ENCODE measurements around the gene GSE1. TPM values are rescaled to one million over a fixed set of nuclear protein-coding genes. Genes with fewer than 3 reads are reported as not detected.

The GSE1 gene
- total RNA-seq, 6 experiments from 2014 or later, result 49.2 to 62.3 (median 58.1) TPM

- Mint-ChIP-seq H3K27ac (no peak overlapping the region), H3K4me1 (ENCODE audit: low read depth) (peaks cover 17% of the 10 kb centered on the region), H3K4me3 (no peak overlapping the region), H3K27me3 (ENCODE audit: insufficient read depth) (peaks cover 14% of the 10 kb centered on the region), H3K36me3 (ENCODE audit: low read depth) (peaks cover 9% of the 10 kb centered on the region), H3K9me3 (no peaks in the 10 kb centered on the region; the same call in 1 of the 2 replicates)
- DNase-seq, result no peak
- TF ChIP-seq, protein P1, sequence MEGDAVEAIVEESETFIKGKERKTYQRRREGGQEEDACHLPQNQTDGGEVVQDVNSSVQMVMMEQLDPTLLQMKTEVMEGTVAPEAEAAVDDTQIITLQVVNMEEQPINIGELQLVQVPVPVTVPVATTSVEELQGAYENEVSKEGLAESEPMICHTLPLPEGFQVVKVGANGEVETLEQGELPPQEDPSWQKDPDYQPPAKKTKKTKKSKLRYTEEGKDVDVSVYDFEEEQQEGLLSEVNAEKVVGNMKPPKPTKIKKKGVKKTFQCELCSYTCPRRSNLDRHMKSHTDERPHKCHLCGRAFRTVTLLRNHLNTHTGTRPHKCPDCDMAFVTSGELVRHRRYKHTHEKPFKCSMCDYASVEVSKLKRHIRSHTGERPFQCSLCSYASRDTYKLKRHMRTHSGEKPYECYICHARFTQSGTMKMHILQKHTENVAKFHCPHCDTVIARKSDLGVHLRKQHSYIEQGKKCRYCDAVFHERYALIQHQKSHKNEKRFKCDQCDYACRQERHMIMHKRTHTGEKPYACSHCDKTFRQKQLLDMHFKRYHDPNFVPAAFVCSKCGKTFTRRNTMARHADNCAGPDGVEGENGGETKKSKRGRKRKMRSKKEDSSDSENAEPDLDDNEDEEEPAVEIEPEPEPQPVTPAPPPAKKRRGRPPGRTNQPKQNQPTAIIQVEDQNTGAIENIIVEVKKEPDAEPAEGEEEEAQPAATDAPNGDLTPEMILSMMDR (IDR thresholded peaks at IDR 0.05), result no peak
These were observed 65.7 kb downstream of the GSE1 start for GRCh38 chr16:85678821-85679220.

GRCh38 chr16:85679870-85680269, 66.7 kb downstream of the GSE1 start:
- Mint-ChIP-seq H3K4me1 (ENCODE audit: low read depth) (peaks cover 6% of the 10 kb centered on the region; the same call in 1 of the 2 replicates), H3K27ac (peak overlapping the region; percentile 8; the same call in 1 of the 2 replicates), H3K9me3 (no peaks in the 10 kb centered on the region), H3K4me3 (no peak overlapping the region), H3K36me3 (ENCODE audit: low read depth) (peaks cover 6% of the 10 kb centered on the region), H3K27me3 (ENCODE audit: insufficient read depth) (peaks cover 14% of the 10 kb centered on the region)
- TF ChIP-seq, protein P1 (IDR thresholded peaks at IDR 0.05), result no peak
- no peak for DNase-seq

DNA sequence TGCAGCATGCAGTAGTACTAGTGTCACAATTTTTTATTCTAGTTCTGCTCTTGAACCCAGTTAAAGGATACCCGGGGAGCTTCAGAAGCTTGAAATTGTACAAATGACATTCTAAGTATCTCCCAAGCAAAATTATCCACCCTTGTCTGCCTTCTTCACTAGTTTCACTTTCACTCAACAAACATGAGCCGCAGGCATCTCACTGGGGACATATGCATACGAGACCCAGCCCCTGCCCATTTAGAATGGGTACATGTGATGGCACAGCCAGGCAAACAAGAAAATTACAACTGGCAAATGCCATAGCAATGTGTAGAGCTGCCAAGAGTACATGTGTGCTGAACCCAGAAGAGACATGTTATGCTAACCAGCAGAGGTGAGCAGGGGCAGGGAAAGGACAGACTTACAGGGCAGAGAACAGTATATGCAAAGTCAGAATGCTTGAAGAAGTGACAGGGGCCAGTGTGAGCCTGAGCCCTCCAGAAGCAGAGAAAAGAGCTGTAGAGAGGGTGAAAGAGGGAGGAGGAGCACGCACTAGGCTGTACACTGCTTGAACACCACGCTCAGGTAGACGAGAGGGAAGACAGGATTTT, 67.3 kb downstream of the GSE1 start:
- Mint-ChIP-seq H3K27ac (no peak overlapping the region), H3K27me3 (ENCODE audit: insufficient read depth) (peaks cover 14% of the 10 kb centered on the region), H3K4me3 (no peak overlapping the region; the same call in 1 of the 2 replicates), H3K4me1 (ENCODE audit: low read depth) (peaks cover under 1% of the 10 kb centered on the region; the same call in 1 of the 2 replicates), H3K36me3 (ENCODE audit: low read depth) (no peaks in the 10 kb centered on the region; the same call in 1 of the 2 replicates), H3K9me3 (no peaks in the 10 kb centered on the region)
- TF ChIP-seq, protein P1 (IDR thresholded peaks at IDR 0.05), result no peak
- DNase-seq, result no peak

DNA sequence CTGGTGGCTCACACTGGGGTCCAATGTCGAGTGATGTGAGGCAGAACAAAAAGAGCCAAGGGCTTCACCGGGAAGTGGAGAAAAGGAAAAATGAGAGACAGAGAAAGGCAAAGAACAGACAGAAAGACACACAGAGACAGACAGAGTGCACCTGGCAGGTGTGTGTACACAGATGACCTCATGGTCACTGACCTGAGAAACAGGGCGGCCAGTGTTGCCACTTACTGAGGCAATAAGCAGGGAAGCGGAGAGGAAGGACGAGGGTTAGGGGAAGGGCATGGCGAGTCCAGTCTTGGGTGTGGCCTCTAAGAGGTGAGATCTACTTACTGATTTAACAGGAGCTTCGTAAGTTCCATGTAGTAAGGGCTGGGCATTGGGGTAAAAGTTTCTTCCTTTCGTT, 68.1 kb downstream of the GSE1 start:
- H3K36me3 Mint-ChIP-seq (ENCODE audit: low read depth), result no peaks in the 10 kb centered on the region
- no peak for DNase-seq

GRCh38 chr16:85682516-85682915, 69.4 kb downstream of the GSE1 start:
- H3K9me3 Mint-ChIP-seq, result no peaks in the 10 kb centered on the region
- H3K4me3 Mint-ChIP-seq, result no peak overlapping the region
- no peak for DNase-seq

More for the DNA sequence above, 68.1 kb downstream of the GSE1 start:
- Mint-ChIP-seq H3K4me3 (no peak overlapping the region), H3K27ac (no peak overlapping the region; the same call in 1 of the 2 replicates), H3K9me3 (no peaks in the 10 kb centered on the region), H3K27me3 (ENCODE audit: insufficient read depth) (peaks cover 14% of the 10 kb centered on the region), H3K4me1 (ENCODE audit: low read depth) (no peaks in the 10 kb centered on the region)
- TF ChIP-seq, protein P1 (IDR thresholded peaks at IDR 0.05), result no peak

More at GRCh38 chr16:85682516-85682915, 69.4 kb downstream of the GSE1 start:
- Mint-ChIP-seq H3K36me3 (ENCODE audit: low read depth) (no peaks in the 10 kb centered on the region), H3K27me3 (ENCODE audit: insufficient read depth) (peaks cover 14% of the 10 kb centered on the region), H3K4me1 (ENCODE audit: low read depth) (peaks cover 5% of the 10 kb centered on the region; the same call in 1 of the 2 replicates), H3K27ac (no peak overlapping the region)
- TF ChIP-seq, protein P1 (IDR thresholded peaks at IDR 0.05), result no peak

Data from HFFc6 (cell line).